ENCODE results near the gene TSPAN17. TPM values are rescaled to one million over a fixed set of nuclear protein-coding genes. Genes with fewer than 3 reads are reported as not detected.

The TSPAN17 gene
- polyA plus RNA-seq, 1 of the 3 experiments (the other 2 are of a cell fraction): 61.7 TPM

DNA sequence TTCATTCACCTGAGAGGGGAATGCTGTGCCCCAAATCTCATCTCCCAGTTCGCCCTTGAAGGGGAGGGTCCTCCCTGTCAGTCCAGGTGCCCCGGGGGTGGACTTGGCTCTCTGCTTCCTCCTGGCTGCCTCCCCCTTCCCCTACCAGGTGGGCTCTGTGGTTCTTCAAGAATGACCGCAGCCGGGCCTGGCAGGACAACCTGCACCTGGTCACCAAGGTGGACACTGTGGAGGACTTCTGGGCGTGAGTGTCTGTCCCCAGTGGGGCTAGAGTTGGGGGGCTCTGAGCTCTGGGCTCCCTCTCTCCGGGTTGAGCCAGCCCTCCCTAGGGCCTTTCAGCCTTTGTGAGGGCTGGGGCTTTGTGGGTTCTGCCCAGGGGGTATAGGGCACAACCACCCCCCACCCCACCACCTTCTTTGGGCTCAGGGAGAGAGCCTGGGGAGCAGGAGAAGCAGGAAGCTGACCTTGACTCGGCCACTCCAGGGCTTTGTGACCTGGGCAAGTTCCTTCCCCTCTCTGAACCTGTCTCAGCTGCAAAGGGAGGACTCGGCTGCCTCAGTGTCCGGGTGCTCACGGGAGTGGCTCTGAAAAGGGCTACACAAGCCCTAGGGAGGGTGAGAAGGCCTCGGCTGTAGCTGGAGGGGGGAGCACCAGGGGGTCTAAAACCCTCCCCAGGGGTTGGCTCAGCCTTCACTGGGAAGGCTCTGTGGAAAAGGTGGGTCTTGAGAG lies 3.6 kb upstream of the TSPAN17 start:
- H3K4me3 ChIP-seq (ENCODE audit: low read depth in 2 of 2, low read length in 1 of 2): no peak overlapping the region
- no peaks in the 10 kb centered on the region for H3K36me3 ChIP-seq (replicated peaks in 1 of 2; ENCODE audit: control insufficient read depth in 1 of 2, insufficient read depth in 2 of 2, low read length in 1 of 2)
- no peak for DNase-seq
- peaks cover 13% of the 10 kb centered on the region for H3K79me2 ChIP-seq (ENCODE audit: insufficient read depth)
- no peak overlapping the region for H3K27ac ChIP-seq (ENCODE audit: low read depth in 2 of 2, low read length in 1 of 2)
- peaks cover 4 to 16% of the 10 kb centered on the region in 2 experiments; a peak in 2 of 4 replicates for H3K4me1 ChIP-seq (ENCODE audit: control insufficient read depth in 1 of 2, insufficient read depth in 2 of 2, low read depth in 1 of 2, low read length in 1 of 2)
- CTCF ChIA-PET: interaction anchor here (5.8 kb wide), 1 partner anchor 71 kb away, joined by 38 read pairs; no protein-coding TSS in a partner anchor
- H2AFZ ChIP-seq (ENCODE audit: low read depth): no peak overlapping the region
- H3K9ac ChIP-seq: no peak overlapping the region
- H3F3A ChIP-seq (replicated peaks; ENCODE audit: insufficient read depth): no peaks in the 10 kb centered on the region
- WGBS (ENCODE audit: low lambda C conversion rate): 77% methylated on average over 8 of the region's 11 CpGs
- peaks cover 3% of the 10 kb centered on the region; the same call in 1 of the 2 replicates for H4K20me1 ChIP-seq (ENCODE audit: insufficient read depth)
- POLR2A ChIA-PET: no interaction called here
- H3K9me3 ChIP-seq: no peaks in the 10 kb centered on the region
- no peaks in the 10 kb centered on the region for H3K9me2 ChIP-seq
- H3K4me2 ChIP-seq: no peak overlapping the region
- H3K27me3 ChIP-seq (ENCODE audit: insufficient read depth): no peaks in the 10 kb centered on the region
- TF ChIP-seq NRF1 (IDR thresholded peaks at IDR 0.05; ENCODE audit: low read depth, low read length) (no peak), USF2 (IDR thresholded peaks at IDR 0.05; ENCODE audit: borderline replicate concordance, low read depth, low read length) (no peak), RFX5 (IDR thresholded peaks at IDR 0.05; ENCODE audit: low read length) (no peak)

- no peak overlapping the region for H2AFZ ChIP-seq (ENCODE audit: low read depth)
- WGBS (ENCODE audit: low lambda C conversion rate): 69% methylated on average over 6 of the region's 9 CpGs
- no peak overlapping the region for H3K27ac ChIP-seq (ENCODE audit: low read depth in 2 of 2, low read length in 1 of 2)
- H3K79me2 ChIP-seq (ENCODE audit: insufficient read depth): peaks cover 20% of the 10 kb centered on the region
- no peaks in the 10 kb centered on the region for H3K9me2 ChIP-seq
- no peaks in the 10 kb centered on the region for H3K9me3 ChIP-seq
- peaks cover 7% of the 10 kb centered on the region; the same call in 1 of the 2 replicates for H4K20me1 ChIP-seq (ENCODE audit: insufficient read depth)
- DNase-seq: no peak
- POLR2A ChIA-PET: no interaction called here
- peaks cover 4 to 17% of the 10 kb centered on the region in 2 experiments; a peak in 2 of 4 replicates for H3K4me1 ChIP-seq (ENCODE audit: control insufficient read depth in 1 of 2, insufficient read depth in 2 of 2, low read depth in 1 of 2, low read length in 1 of 2)
- H3K27me3 ChIP-seq (ENCODE audit: insufficient read depth): no peaks in the 10 kb centered on the region
- H3K4me2 ChIP-seq: no peak overlapping the region
- H3K4me3 ChIP-seq (ENCODE audit: low read depth in 2 of 2, low read length in 1 of 2): no peak overlapping the region
- no peak overlapping the region for H3K9ac ChIP-seq
- CTCF ChIA-PET: interaction anchor here (5.8 kb wide), 1 partner anchor 71 kb away, joined by 38 read pairs; no protein-coding TSS in a partner anchor
- H3F3A ChIP-seq (replicated peaks; ENCODE audit: insufficient read depth): no peaks in the 10 kb centered on the region
- TF ChIP-seq CHD2 (IDR thresholded peaks at IDR 0.05; ENCODE audit: low read length, partially characterized antibody) (no peak), MXI1 (IDR thresholded peaks at IDR 0.05; ENCODE audit: low read depth, low read length) (no peak), ELF1 (IDR thresholded peaks at IDR 0.05) (no peak), GATA2 (CRISPR knock-in tag; IDR thresholded peaks at IDR 0.05) (no peak), MEF2A (IDR thresholded peaks at IDR 0.05; ENCODE audit: borderline replicate concordance, low read depth) (no peak), JUND (IDR thresholded peaks at IDR 0.05) (no peak), NFIC (IDR thresholded peaks at IDR 0.05; ENCODE audit: borderline replicate concordance) (no peak), FOXM1 (IDR thresholded peaks at IDR 0.05; ENCODE audit: low read depth) (no peak)
- TF ChIP-seq, protein P1, sequence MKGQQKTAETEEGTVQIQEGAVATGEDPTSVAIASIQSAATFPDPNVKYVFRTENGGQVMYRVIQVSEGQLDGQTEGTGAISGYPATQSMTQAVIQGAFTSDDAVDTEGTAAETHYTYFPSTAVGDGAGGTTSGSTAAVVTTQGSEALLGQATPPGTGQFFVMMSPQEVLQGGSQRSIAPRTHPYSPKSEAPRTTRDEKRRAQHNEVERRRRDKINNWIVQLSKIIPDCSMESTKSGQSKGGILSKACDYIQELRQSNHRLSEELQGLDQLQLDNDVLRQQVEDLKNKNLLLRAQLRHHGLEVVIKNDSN (IDR thresholded peaks at IDR 0.05; ENCODE audit: borderline replicate concordance, low read depth): no peak
- no peaks in the 10 kb centered on the region for H3K36me3 ChIP-seq (replicated peaks in 1 of 2; ENCODE audit: control insufficient read depth in 1 of 2, insufficient read depth in 2 of 2, low read length in 1 of 2)
Observed at GRCh38 chr5:176644294-176644693, 3.0 kb upstream of the TSPAN17 start.
